ENCODE measurements around the gene IFT88.

The IFT88 gene

GRCh38 chr13:20686863-20687579 is 120.1 kb downstream of the IFT88 start:
- no peak for DNase-seq (ENCODE audit: low spot score)

- DNase-seq (ENCODE audit: low spot score) = no peak
Observed at GRCh38 chr13:20689291-20689690, 122.3 kb downstream of the IFT88 start.

GRCh38 chr13:20691616-20692015 is 124.7 kb downstream of the IFT88 start:
- DNase-seq (ENCODE audit: low spot score) = no peak

- DNase-seq (ENCODE audit: low spot score) = no peak
Observed at GRCh38 chr13:20696073-20696472, 129.1 kb downstream of the IFT88 start.

- DNase-seq (ENCODE audit: low spot score) = no peak
Observed at GRCh38 chr13:20699715-20700114, 132.8 kb downstream of the IFT88 start.

- no peak for DNase-seq (ENCODE audit: low spot score)
Observed at GRCh38 chr13:20700288-20700687, 133.3 kb downstream of the IFT88 start.

GRCh38 chr13:20701461-20701860 is 134.5 kb downstream of the IFT88 start:
- no peak for DNase-seq (ENCODE audit: low spot score)

GRCh38 chr13:20702530-20702914 is 135.6 kb downstream of the IFT88 start:
- no peak for DNase-seq (ENCODE audit: low spot score)

- DNase-seq (ENCODE audit: low spot score) = peak; percentile 83
Observed at GRCh38 chr13:20702915-20703779, 136.2 kb downstream of the IFT88 start, which contains the start of gene IL17D. IL17D (plus strand) TSS chr13:20703699; CDS start chr13:20704002, 303 bp downstream.

GRCh38 chr13:20703780-20704458 is 137.0 kb downstream of the IFT88 start:
- peak; percentile 92 for DNase-seq (ENCODE audit: low spot score)

- no peak for DNase-seq (ENCODE audit: low spot score)
Observed at GRCh38 chr13:20704459-20705069, 137.6 kb downstream of the IFT88 start.

GRCh38 chr13:20706661-20707060 is 139.7 kb downstream of the IFT88 start:
- DNase-seq (ENCODE audit: low spot score) = no peak

GRCh38 chr13:20708216-20708615 is 141.3 kb downstream of the IFT88 start:
- no peak for DNase-seq (ENCODE audit: low spot score)

- DNase-seq (ENCODE audit: low spot score) = no peak
Observed at GRCh38 chr13:20709369-20709768, 142.4 kb downstream of the IFT88 start.

GRCh38 chr13:20709782-20710181 is 142.8 kb downstream of the IFT88 start:
- no peak for DNase-seq (ENCODE audit: low spot score)

- no peak for DNase-seq (ENCODE audit: low spot score)
Observed at GRCh38 chr13:20711301-20712044, 144.5 kb downstream of the IFT88 start.

GRCh38 chr13:20713014-20713376 is 146.0 kb downstream of the IFT88 start:
- no peak for DNase-seq (ENCODE audit: low spot score)

- DNase-seq (ENCODE audit: low spot score) = no peak
Observed at GRCh38 chr13:20713751-20714150, 146.8 kb downstream of the IFT88 start.

- DNase-seq (ENCODE audit: low spot score) = no peak
Observed at GRCh38 chr13:20714161-20714560, 147.2 kb downstream of the IFT88 start.

- no peak for DNase-seq (ENCODE audit: low spot score)
Observed at GRCh38 chr13:20714563-20715329, 147.8 kb downstream of the IFT88 start.

- no peak for DNase-seq (ENCODE audit: low spot score)
Observed at GRCh38 chr13:20715330-20715712, 148.4 kb downstream of the IFT88 start.
